NT2/D1 (cell line): Measurements from ENCODE around the gene RIPK4.

ENCODE experiments used
- SUZ12 ChIP-seq: IDR thresholded peaks from 2 replicates; pipeline ENCODE4 v1.6.1; 2011; ENCODE audit not compliant: insufficient read length, insufficient read depth; ENCODE audit errors: extremely low read depth
- YY1 ChIP-seq: IDR thresholded peaks from 2 replicates; pipeline ENCODE4 v1.6.1; 2011; ENCODE audit not compliant: insufficient read length, insufficient read depth
- ZNF274 ChIP-seq: IDR thresholded peaks from 2 replicates; pipeline ENCODE4 v1.6.1; 2011; ENCODE audit warnings: mild to moderate bottlenecking, low read depth, low read length

DNA sequence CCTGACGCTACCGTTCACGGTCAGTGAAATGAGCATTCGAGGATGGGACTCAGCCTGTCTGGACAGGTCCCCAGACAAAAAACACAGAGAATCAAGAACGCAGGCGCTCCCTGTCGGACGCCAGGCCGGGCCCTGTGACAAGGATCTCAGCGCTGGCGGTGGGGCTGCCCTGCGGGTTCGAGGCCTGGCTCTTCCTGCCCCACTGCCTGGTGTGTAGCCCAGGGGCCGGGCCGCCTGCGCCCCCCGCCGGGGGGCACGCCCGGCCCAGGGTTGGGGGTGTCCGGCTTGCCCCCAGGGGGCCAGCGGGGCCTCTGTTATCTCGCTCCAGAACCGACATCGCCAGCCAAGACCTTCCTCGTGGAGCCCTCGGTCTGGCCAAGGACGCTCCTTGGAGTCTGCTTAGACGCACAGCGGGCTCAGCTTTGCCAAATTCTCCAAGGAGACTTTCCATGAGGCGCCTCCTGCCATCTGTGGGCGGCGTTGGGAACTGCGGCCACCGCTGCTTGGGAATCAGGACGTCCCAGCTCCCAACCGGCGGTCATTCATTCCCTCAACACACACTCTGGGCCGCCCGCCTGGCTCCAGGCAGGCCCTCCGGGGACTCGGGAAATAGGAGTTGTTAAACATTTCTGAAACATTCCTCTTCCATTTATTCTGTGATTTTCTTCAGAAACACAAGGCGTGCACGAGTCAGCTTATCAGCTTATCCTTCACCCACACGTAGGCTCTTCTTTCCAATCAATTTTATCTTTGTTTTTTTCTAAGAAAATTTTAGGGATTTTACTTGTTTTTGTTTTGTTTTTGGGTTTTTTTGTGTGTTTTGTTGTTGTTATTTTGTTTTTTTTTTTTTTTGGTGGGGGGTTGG lies 11.3 kb upstream of the RIPK4 start:
- no peak for TF ChIP-seq ZNF274
- TF ChIP-seq YY1 = no peak
- TF ChIP-seq SUZ12 = no peak
